Measurements from ENCODE around the gene SOWAHD. TPM values are rescaled to one million over a fixed set of nuclear protein-coding genes. Genes with fewer than 3 reads are reported as not detected.

Gene SOWAHD
- total RNA-seq, 3 donors from 2014 or later: 1.4 to 2.7 (median 2.1) TPM

- intact Hi-C loops (cut with DNase I, micrococcal nuclease): no loop called here
- no peak overlapping the region for H3K4me3 ChIP-seq
- H3K9me3 ChIP-seq: no peaks in the 10 kb centered on the region
- peak; percentile 33 for ATAC-seq
- TF ChIP-seq CTCF (IDR thresholded peaks at IDR 0.05): no peak
- H3K36me3 ChIP-seq (ENCODE audit: low read depth): no peaks in the 10 kb centered on the region
- H3K4me1 ChIP-seq (ENCODE audit: low read depth): no peaks in the 10 kb centered on the region
- peak in 1 of 3 donors; percentile 67 for DNase-seq
Measured at GRCh38 chrX:119753639-119754257, 4.6 kb upstream of the SOWAHD start.

GRCh38 chrX:119755981-119756533 lies 2.3 kb upstream of the SOWAHD start:
- TF ChIP-seq CTCF (IDR thresholded peaks at IDR 0.05): no peak

GRCh38 chrX:119756926-119757635 lies 1.3 kb upstream of the SOWAHD start:
- Histone ChIP-seq H3K4me3 (no peak overlapping the region), H3K9me3 (no peaks in the 10 kb centered on the region), H3K36me3 (ENCODE audit: low read depth) (no peaks in the 10 kb centered on the region), H3K4me1 (ENCODE audit: low read depth) (no peaks in the 10 kb centered on the region)
- ATAC-seq: peak; percentile 15
- DNase-seq: peak in 1 of 3 donors; percentile 29
- intact Hi-C loops (cut with DNase I, micrococcal nuclease): no loop called here
- no peak for TF ChIP-seq CTCF (IDR thresholded peaks at IDR 0.05)

More at GRCh38 chrX:119755981-119756533, 2.3 kb upstream of the SOWAHD start:
- H3K9me3 ChIP-seq: no peaks in the 10 kb centered on the region
- no peaks in the 10 kb centered on the region for H3K4me1 ChIP-seq (ENCODE audit: low read depth)
- ATAC-seq (peak; percentile 21), DNase-seq (peak in 1 of 3 donors; percentile 38)
- H3K36me3 ChIP-seq (ENCODE audit: low read depth): no peaks in the 10 kb centered on the region
- intact Hi-C loops (cut with DNase I, micrococcal nuclease): no loop called here
- H3K4me3 ChIP-seq: no peak overlapping the region

GRCh38 chrX:119757646-119757978 lies 776 bp upstream of the SOWAHD start:
- no peaks in the 10 kb centered on the region for H3K4me1 ChIP-seq (ENCODE audit: low read depth)
- no peaks in the 10 kb centered on the region for H3K36me3 ChIP-seq (ENCODE audit: low read depth)
- DNase-seq (no peak), ATAC-seq (no peak)
- no peak overlapping the region for H3K4me3 ChIP-seq
- no peak for TF ChIP-seq CTCF (IDR thresholded peaks at IDR 0.05)
- no peaks in the 10 kb centered on the region for H3K9me3 ChIP-seq
- intact Hi-C loops (cut with DNase I, micrococcal nuclease): no loop called here

- TF ChIP-seq CTCF (IDR thresholded peaks at IDR 0.05): no peak
- Histone ChIP-seq H3K4me3 (peak overlapping the region; percentile 32), H3K9me3 (no peaks in the 10 kb centered on the region), H3K4me1 (ENCODE audit: low read depth) (no peaks in the 10 kb centered on the region), H3K36me3 (ENCODE audit: low read depth) (no peaks in the 10 kb centered on the region)
- ATAC-seq (peak; percentile 63), DNase-seq (peak in 2 of 3 donors; percentile 73 to 77)
- intact Hi-C loops (cut with DNase I, micrococcal nuclease): no loop called here
Measured at GRCh38 chrX:119758731-119759247, 401 bp downstream of the SOWAHD start.

Data from mucosa of descending colon (tissue), 3 donors.